ENCODE measurements around the gene SRSF8.
"Not testable (repeated sequence)": the region's sequence is repeated elsewhere in the genome, so short reads cannot be mapped to it uniquely, and the experiment has no call there.

SRSF8 gene

DNA sequence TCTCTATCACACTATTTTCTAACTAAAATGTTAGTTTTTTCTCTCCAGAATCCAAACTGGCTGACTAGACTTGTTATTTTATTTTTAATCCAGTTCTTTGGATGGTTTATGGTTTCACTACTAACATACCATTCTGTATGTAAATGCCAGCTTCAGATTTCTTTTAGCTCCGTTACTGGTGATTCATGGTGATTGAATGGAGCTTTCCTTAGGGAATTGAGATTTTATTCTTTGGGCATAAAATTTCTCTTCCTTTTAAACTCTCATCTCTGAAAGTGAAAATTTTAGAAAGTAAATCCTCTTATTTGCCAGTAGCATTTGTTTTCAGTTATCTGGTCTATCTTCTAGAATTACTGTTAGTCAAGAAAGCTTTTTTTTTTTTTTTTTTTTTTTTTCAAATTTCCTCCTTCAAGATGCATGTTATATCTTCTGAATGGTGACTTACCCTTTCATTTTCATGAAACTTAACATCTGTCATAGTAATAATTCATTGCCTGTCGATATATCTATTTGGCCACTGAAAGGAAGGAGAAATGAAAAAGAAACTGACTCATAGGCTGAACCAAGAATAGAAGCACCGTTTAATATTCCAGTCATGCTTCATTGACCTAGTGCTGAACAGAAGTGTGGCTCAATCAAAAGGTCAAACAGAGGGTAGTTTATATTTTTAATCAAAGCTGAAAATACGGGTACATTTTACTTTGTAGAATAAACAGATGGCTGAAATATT, 29.3 kb downstream of the SRSF8 start:
- DNase-seq (ENCODE audit: low read depth in 3 of 3) = no peak

DNA sequence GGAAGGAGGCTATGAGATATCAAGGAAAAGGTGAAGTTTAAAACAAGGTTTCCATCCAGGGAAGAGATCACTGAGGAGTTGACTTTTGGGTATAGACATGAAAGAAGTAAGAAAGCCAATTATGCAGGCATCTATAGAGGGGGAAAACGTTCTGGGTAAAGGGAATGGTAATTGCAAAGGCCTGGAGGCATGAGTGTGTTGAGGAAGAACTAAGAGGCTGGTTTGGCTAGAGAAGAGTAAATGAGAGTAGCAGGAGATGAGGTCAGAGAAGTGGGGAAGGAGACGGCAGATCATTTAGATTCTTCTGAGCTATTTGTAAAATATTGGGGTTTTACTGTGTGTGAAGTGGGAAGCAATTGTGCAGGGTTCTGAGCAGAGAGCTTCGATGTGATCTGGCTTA, 30.5 kb downstream of the SRSF8 start:
- no peak for DNase-seq (ENCODE audit: low read depth in 3 of 3)

GRCh38 chr11:95098826-95099225, 32.1 kb downstream of the SRSF8 start:
- no peak for DNase-seq (ENCODE audit: low read depth in 3 of 3)

- no peak for DNase-seq (ENCODE audit: low read depth in 3 of 3)
Observed at GRCh38 chr11:95100191-95100648, 33.5 kb downstream of the SRSF8 start.

- no peak for DNase-seq (ENCODE audit: low read depth in 3 of 3)
Observed at GRCh38 chr11:95100856-95101507, 34.3 kb downstream of the SRSF8 start.

- DNase-seq (ENCODE audit: low read depth in 3 of 3) = no peak
Observed at GRCh38 chr11:95101935-95102334, 35.2 kb downstream of the SRSF8 start.

- no peak for DNase-seq (ENCODE audit: low read depth in 3 of 3)
Observed at GRCh38 chr11:95102733-95103132, 36.0 kb downstream of the SRSF8 start.

DNA sequence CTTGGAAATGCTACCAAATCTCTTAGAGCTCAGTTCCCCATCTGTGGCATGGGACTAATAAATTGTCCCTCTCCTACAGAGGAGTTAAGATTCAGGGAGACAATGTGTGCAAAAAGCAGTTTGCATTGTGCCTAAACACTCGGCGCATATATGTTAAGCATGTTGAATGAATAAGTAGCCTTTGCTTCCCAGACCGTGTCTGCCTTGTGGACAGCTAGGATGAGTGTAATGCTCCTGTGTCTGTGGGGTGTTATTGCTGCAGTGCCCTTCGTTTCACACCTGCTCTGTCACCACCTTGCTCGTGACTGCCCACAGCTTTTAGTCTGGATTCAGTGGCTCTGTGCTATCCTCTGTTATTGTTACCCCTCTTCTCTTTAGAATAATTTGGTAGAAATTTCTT, 37.0 kb downstream of the SRSF8 start:
- no peak for DNase-seq (ENCODE audit: low read depth in 3 of 3)

GRCh38 chr11:95104121-95104830, 37.6 kb downstream of the SRSF8 start:
- no peak for DNase-seq (ENCODE audit: low read depth in 3 of 3)

GRCh38 chr11:95104856-95105255, 38.1 kb downstream of the SRSF8 start:
- no peak for DNase-seq (ENCODE audit: low read depth in 3 of 3)

- DNase-seq (ENCODE audit: low read depth in 3 of 3) = no peak
Observed at GRCh38 chr11:95108159-95108611, 41.5 kb downstream of the SRSF8 start.

- no peak for DNase-seq (ENCODE audit: low read depth in 3 of 3)
Observed at GRCh38 chr11:95108671-95109551, 42.2 kb downstream of the SRSF8 start.

DNA sequence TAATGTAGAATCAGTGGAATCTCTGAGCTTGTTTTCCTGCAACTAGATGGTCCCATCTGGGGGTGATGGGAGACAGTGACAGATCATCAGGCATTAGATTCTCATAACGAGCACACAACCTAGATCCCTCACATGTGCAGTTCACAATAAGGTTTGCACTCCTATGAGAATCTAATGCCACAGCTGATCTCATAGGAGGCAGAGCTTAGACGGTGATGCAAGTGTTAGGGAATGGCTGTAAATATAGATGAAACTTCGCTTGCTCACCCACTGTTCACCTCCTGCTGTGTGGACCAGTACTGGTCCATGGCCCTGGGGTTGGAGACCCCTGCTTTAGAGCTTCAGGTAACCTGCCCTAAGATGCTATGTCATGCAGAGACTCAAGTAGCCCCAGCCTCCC, 44.8 kb downstream of the SRSF8 start:
- DNase-seq (ENCODE audit: low read depth in 3 of 3) = not testable (repeated sequence)

DNA sequence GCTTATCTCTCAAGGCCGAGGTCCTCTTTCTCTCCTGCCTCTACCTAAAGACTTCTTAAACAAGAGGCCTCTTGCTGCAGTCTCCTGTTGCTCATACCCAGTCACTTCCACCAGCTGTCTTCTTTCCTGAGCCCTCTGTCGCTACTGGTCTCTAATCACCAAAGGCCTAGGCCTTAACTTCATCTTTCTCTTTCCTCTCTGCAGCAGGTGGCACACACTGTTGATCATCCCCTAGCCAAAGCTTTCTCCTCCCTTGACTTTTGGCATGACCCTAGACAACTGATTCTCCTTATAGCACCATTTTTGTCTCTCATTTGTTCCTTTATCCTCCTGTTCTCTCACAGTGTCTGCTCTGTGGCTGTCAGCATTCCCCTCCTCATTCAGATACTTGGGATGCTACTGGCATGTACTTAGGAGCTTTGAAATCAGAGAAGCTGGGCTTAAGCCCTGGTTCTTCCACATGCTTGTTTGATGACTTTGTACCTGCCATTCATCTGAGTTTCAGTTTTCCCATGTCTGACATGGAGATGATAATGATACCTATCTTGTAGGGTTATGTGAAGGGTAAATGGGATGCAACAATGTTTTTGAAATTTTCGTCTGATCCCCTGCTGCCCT, 45.3 kb downstream of the SRSF8 start:
- no peak for DNase-seq (ENCODE audit: low read depth in 3 of 3)

DNA sequence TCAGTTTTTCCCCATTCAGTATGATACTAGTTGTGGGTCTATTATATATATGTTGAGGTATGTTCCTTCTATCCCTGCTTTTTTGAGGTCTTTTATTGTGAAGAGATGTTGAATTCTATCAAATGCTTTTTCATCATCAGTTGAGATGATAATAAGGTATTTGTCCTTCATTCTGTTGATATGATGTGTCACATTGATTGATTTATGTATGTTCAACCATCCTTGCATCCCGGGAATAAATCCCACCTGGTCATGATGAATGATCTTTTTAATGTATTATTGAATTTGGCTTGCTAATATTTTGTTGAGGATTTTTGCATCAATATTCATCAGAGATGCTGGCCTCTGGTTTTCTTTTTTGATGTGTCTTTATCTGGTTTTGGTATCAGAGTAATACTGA, 48.9 kb downstream of the SRSF8 start:
- no peak for DNase-seq (ENCODE audit: low read depth in 3 of 3)

DNA sequence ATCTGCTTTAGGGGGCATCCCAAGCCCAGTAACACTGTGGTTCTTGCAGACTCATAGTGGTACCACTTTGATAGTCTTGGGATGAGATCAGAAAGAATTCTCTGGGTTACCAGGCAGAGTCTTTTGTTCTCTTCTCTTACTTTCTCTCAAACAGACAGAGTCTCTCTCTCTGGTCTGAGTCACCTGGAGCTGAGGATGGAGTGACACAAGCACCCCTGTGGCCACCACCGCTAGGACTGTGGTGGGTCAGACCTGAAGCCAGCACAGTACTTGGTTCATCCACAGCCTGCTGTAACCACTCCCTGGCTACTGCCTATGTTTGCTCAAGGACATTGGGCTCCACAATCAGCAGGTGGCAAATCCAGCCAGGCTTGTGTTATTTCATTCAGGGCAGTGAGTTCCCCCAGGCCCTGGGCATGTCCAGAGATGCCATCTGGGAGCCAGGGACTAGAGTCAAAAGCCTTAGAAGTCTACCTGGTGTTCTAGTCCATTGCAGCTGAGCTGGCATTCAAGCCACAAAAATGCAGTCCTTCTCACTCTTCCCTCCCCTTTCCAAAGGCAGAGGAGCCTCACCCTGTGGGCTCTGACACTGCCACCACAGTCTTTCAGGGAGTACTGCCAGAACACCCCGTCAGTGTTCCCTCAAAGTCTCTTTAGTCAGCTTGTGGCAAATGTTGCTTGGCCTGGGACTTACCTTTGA, 52.8 kb downstream of the SRSF8 start:
- no peak for DNase-seq (ENCODE audit: low read depth in 3 of 3)

All from stimulated activated CD4-positive, alpha-beta T cell treated with anti-CD3 and anti-CD28 coated beads, TNF-alpha, amount 100 ng/mL, for 48 hours (primary cell).